HCT116 (cell line): Measurements from ENCODE around the gene PELI1. TPM values are rescaled to one million over a fixed set of nuclear protein-coding genes. Genes with fewer than 3 reads are reported as not detected.
"Not testable (repeated sequence)": the region's sequence is repeated elsewhere in the genome, so short reads cannot be mapped to it uniquely, and the experiment has no call there.

ENCODE experiments used
- ATAC-seq: fragments of 200-7000 bp; cut with Tn5 transposase; 2 replicates; pipeline ENCODE4 v1.9.1; 2020; ENCODE audit warnings: mild to moderate bottlenecking, moderate library complexity
- BruUV-seq: library from RNA; stranded (reverse); fragments of 400-500 nt; replicated peaks from 2 replicates; lab custom pipeline; 2021; lab: Mats Ljungman, UMichigan
- CTCF ChIA-PET: fragments of 300-600 bp; sonication (Branson Sonifier 250); formaldehyde crosslinking; loops from one replicate; lab custom pipeline; 2021; ENCODE audit warnings: antibody characterized with exemption; lab: Charles Lee
- POLR2A ChIA-PET: fragments of 300-600, 350-600 bp; sonication (Branson Sonifier 250); formaldehyde crosslinking; loops from one replicate; lab custom pipeline; 2021; ENCODE audit warnings: antibody characterized with exemption; lab: Charles Lee
- RAD21 ChIA-PET, 2 experiments: fragments of 300-600 bp; sonication (Branson Sonifier 250); formaldehyde crosslinking; loops; one replicate each; lab custom pipeline; 2023; ENCODE audit warnings: low total read pairs in 2 of 2; ENCODE audit not compliant: uncharacterized antibody in 2 of 2, unreplicated experiment in 2 of 2, low non-redundant PET in 1 of 2; lab: Charles Lee
- DNase-seq: peaks from one replicate; pipeline ENCODE4 v3.0.0-alpha.2; 2010; ENCODE audit warnings: low read depth, low spot score
- H2AFZ ChIP-seq: fragments of 200-600 bp; shearing (Covaris generic), sonication (generic); 2 replicates; pipeline ENCODE4 v1.6.1; 2017; ENCODE audit warnings: low read depth, mixed run types, mixed read lengths, antibody characterized with exemption, low read length; ENCODE audit not compliant: poor library complexity, severe bottlenecking
- H3K27ac ChIP-seq: 2 replicates; pipeline ENCODE4 v1.5.1; 2012; ENCODE audit warnings: low read depth, low read length
- H3K27me3 ChIP-seq: fragments of 200-600 bp; sonication (generic); 2 replicates; pipeline ENCODE4 v1.6.1; 2016; ENCODE audit warnings: mixed run types, low read length, mixed read lengths; ENCODE audit not compliant: insufficient read depth
- H3K36me3 ChIP-seq, 2 experiments: fragments of 200-500 bp in 1 of 2; fragments of 200-600 bp in 1 of 2; sonication (Bioruptor generic) in 1 of 2; sonication (generic) in 1 of 2; 2 replicates each; pipeline versions ENCODE4 v1.5.1 to v1.6.1; 2014 to 2016; ENCODE audit warnings: low read length in 2 of 2, inconsistent platforms in 1 of 2, mixed read lengths in 1 of 2, mixed run types in 1 of 2; ENCODE audit not compliant: insufficient read depth in 2 of 2, control insufficient read depth in 1 of 2
- H3K4me1 ChIP-seq, 2 experiments: fragments of 200-600 bp in 1 of 2; sonication (generic) in 1 of 2; 2 replicates each; pipeline versions ENCODE4 v1.5.1 to v1.6.1; 2012 to 2017; ENCODE audit warnings: low read length in 2 of 2, inconsistent platforms in 1 of 2, mild to moderate bottlenecking in 1 of 2, mixed read lengths in 1 of 2, mixed run types in 1 of 2, moderate library complexity in 1 of 2; ENCODE audit not compliant: insufficient read depth in 2 of 2, control insufficient read depth in 1 of 2
- H3K4me2 ChIP-seq: fragments of 200-600 bp; sonication (generic); 2 replicates; pipeline ENCODE4 v1.6.1; 2017; ENCODE audit warnings: mixed run types, low read length, mixed read lengths
- H3K4me3 ChIP-seq, 2 experiments: fragments of 200-600 bp in 1 of 2; sonication (generic) in 1 of 2; replicated peaks in 1 of 2; 2 replicates each; pipeline ENCODE4 v1.5.1; 2011 to 2016; ENCODE audit warnings: low read length in 2 of 2, control low read depth in 1 of 2, low read depth in 1 of 2, mild to moderate bottlenecking in 1 of 2, mixed read lengths in 1 of 2, mixed run types in 1 of 2
- H3K79me2 ChIP-seq: fragments of 200-600 bp; sonication (generic); 2 replicates; pipeline ENCODE4 v1.6.1; 2017; ENCODE audit warnings: mild to moderate bottlenecking, mixed run types, low read length, moderate library complexity, mixed read lengths; ENCODE audit not compliant: insufficient read depth
- H3K9ac ChIP-seq: fragments of 200-600 bp; sonication (generic); 2 replicates; pipeline ENCODE4 v1.6.1; 2016; ENCODE audit warnings: low read length, mixed read lengths
- H3K9me2 ChIP-seq: fragments of 200-600 bp; sonication (generic), shearing (Covaris generic); 2 replicates; pipeline ENCODE4 v1.6.1; 2017; ENCODE audit warnings: mixed run types, mild to moderate bottlenecking, moderate library complexity; ENCODE audit not compliant: insufficient read depth
- H3K9me3 ChIP-seq, 2 experiments: fragments of 200-500 bp in 1 of 2; fragments of 200-600 bp in 1 of 2; sonication (Bioruptor generic) in 1 of 2; sonication (generic) in 1 of 2; 2 replicates each; pipeline ENCODE4 v1.6.1; 2014 to 2017; ENCODE audit warnings: low read length in 2 of 2, mixed read lengths in 2 of 2, inconsistent platforms in 1 of 2, low read depth in 1 of 2, mild to moderate bottlenecking in 1 of 2, mixed run types in 1 of 2, moderate library complexity in 1 of 2; ENCODE audit not compliant: control insufficient read depth in 1 of 2, insufficient read depth in 1 of 2
- H4K20me1 ChIP-seq: fragments of 200-600 bp; sonication (generic), shearing (Covaris generic); 2 replicates; pipeline ENCODE4 v1.6.1; 2017; ENCODE audit warnings: mixed run types, mild to moderate bottlenecking, moderate library complexity; ENCODE audit not compliant: insufficient read depth
- ATF3 ChIP-seq: IDR thresholded peaks from 2 replicates; pipeline ENCODE4 v1.6.1; 2012
- CBX3 ChIP-seq: IDR thresholded peaks from 2 replicates; pipeline ENCODE4 v1.6.1; 2012; ENCODE audit warnings: low read depth
- CEBPB ChIP-seq: IDR thresholded peaks from 2 replicates; pipeline ENCODE4 v1.6.1; 2012; ENCODE audit warnings: low read depth
- CTCF ChIP-seq, 3 experiments: fragments of 200-600 bp in 1 of 3; sonication (generic) in 1 of 3; IDR thresholded peaks in 2 of 3; conservative IDR thresholded peaks in 1 of 3; 2 replicates each; pipeline ENCODE4 v1.5.1; 2012 to 2017; ENCODE audit warnings: low read depth in 2 of 3, low read length in 2 of 3, antibody characterized with exemption in 1 of 3, borderline replicate concordance in 1 of 3, control low read depth in 1 of 3, mild to moderate bottlenecking in 1 of 3, mixed read lengths in 1 of 3, mixed run types in 1 of 3, moderate library complexity in 1 of 3; ENCODE audit not compliant: insufficient read depth in 1 of 3
- ELF1 ChIP-seq: IDR thresholded peaks from 2 replicates; pipeline ENCODE4 v1.6.1; 2012; ENCODE audit warnings: low read depth, borderline replicate concordance
- JUND ChIP-seq: IDR thresholded peaks from 2 replicates; pipeline ENCODE4 v1.6.1; 2012
- POLR2A ChIP-seq: IDR thresholded peaks from 2 replicates; pipeline ENCODE4 v1.7.0; 2011; ENCODE audit warnings: borderline replicate concordance; ENCODE audit not compliant: insufficient read depth, insufficient read length; ENCODE audit errors: extremely low read depth
- POLR2AphosphoS5 ChIP-seq: IDR thresholded peaks from 2 replicates; pipeline ENCODE4 v1.6.1; 2011; ENCODE audit warnings: mild to moderate bottlenecking, low read depth, low read length, moderate library complexity
- RAD21 ChIP-seq: IDR thresholded peaks from 2 replicates; pipeline ENCODE4 v1.6.1; 2012; ENCODE audit warnings: low read depth, mild to moderate bottlenecking
- REST ChIP-seq: IDR thresholded peaks from 2 replicates; pipeline ENCODE4 v1.6.1; 2012; ENCODE audit warnings: low read depth
- SP1 ChIP-seq: IDR thresholded peaks from 2 replicates; pipeline ENCODE4 v1.6.1; 2012; ENCODE audit warnings: low read depth
- SRF ChIP-seq: IDR thresholded peaks from 2 replicates; pipeline ENCODE4 v1.6.1; 2012; ENCODE audit warnings: low read depth
- TCF7L2 ChIP-seq: IDR thresholded peaks from 2 replicates; pipeline ENCODE4 v1.7.0; 2011; ENCODE audit warnings: borderline replicate concordance, inconsistent platforms; ENCODE audit not compliant: insufficient read depth, insufficient read length; ENCODE audit errors: extremely low read depth
- YY1 ChIP-seq: IDR thresholded peaks from 2 replicates; pipeline ENCODE4 v1.6.1; 2011; ENCODE audit warnings: low read length, low read depth, moderate library complexity, mild to moderate bottlenecking; ENCODE audit not compliant: insufficient replicate concordance; ENCODE audit errors: extremely low read depth
- ZFX ChIP-seq: fragments of 450-650 bp; IDR thresholded peaks from 2 replicates; pipeline ENCODE4 v1.6.1; 2017
- intact Hi-C: fragments of 100-400 bp; cut with micrococcal nuclease; formaldehyde crosslinking; loops from 2 replicates; pipeline ENCODE4 v1.10.0; 2022
- total RNA-seq: library from RNA; stranded (reverse); gene quantifications from one replicate; pipeline ENCODE4 v1.2.1, GENCODE V29; 2021; ENCODE audit not compliant: unreplicated experiment

PELI1 gene
- total RNA-seq, 1 experiment from 2014 or later = 7.9 TPM

- DNase-seq = not testable (repeated sequence)
These were observed 69.6 kb downstream of the PELI1 start for GRCh38 chr2:64074616-64075015.

GRCh38 chr2:64067326-64067725 is 76.9 kb downstream of the PELI1 start:
- DNase-seq (no peak), ATAC-seq (no peak)
- H3K9ac ChIP-seq = no peak overlapping the region
- CTCF ChIA-PET = no interaction called here
- RAD21 ChIA-PET = no interaction called here
- no peaks in the 10 kb centered on the region for H3K9me2 ChIP-seq
- no peak overlapping the region for H3K27ac ChIP-seq
- H3K36me3 ChIP-seq = no peaks in the 10 kb centered on the region
- H3K4me3 ChIP-seq = no peak overlapping the region
- H4K20me1 ChIP-seq = no peaks in the 10 kb centered on the region
- H3K4me2 ChIP-seq = no peak overlapping the region
- no peaks in the 10 kb centered on the region for H3K27me3 ChIP-seq
- no peak for TF ChIP-seq JUND
- no peak for TF ChIP-seq POLR2A
- no peak for TF ChIP-seq YY1
- no peak for TF ChIP-seq POLR2AphosphoS5
- no peak for TF ChIP-seq CBX3
- no peak for TF ChIP-seq CEBPB
- no peak for TF ChIP-seq SP1
- no peak for TF ChIP-seq TCF7L2
- TF ChIP-seq ATF3 = no peak
- no peak for TF ChIP-seq CTCF (IDR thresholded peaks at IDR 0.05 in 2 of 3, conservative IDR thresholded peaks at IDR 0.05 in 1 of 3; ENCODE audit: borderline replicate concordance in 1 of 3, insufficient read depth in 1 of 3, low read depth in 2 of 3, low read length in 2 of 3)
- no peak for TF ChIP-seq ZFX
- no peak for TF ChIP-seq REST
- TF ChIP-seq RAD21 = no peak
- no peak for TF ChIP-seq SRF
- no peak for TF ChIP-seq ELF1
- no peaks in the 10 kb centered on the region for H3K9me3 ChIP-seq
- POLR2A ChIA-PET = no interaction called here
- intact Hi-C loops = no loop called here
- BruUV-seq = no TSS peak
- H3K4me1 ChIP-seq = no peaks in the 10 kb centered on the region
- no peak overlapping the region for H2AFZ ChIP-seq
- H3K79me2 ChIP-seq = no peaks in the 10 kb centered on the region

More at GRCh38 chr2:64074616-64075015, 69.6 kb downstream of the PELI1 start:
- H3K36me3 ChIP-seq, CTCF ChIA-PET, H3K4me2 ChIP-seq, BruUV-seq, H3K27ac ChIP-seq, H3K79me2 ChIP-seq, H3K27me3 ChIP-seq, POLR2A ChIA-PET, H3K9me3 ChIP-seq, RAD21 ChIA-PET, H3K9ac ChIP-seq, H3K4me3 ChIP-seq, H4K20me1 ChIP-seq, intact Hi-C loops, H2AFZ ChIP-seq, ATAC-seq, H3K9me2 ChIP-seq, H3K4me1 ChIP-seq: not testable (repeated sequence)
